Upper lobe of left lung (tissue), 4 donors: ENCODE results near the gene FANCF.

ENCODE experiments used
- EP300 ChIP-seq, 4 donors: sonication (generic); formaldehyde crosslinking; IDR thresholded peaks; one replicate each; pipeline ENCODE4 v1.5.1; 2017; ENCODE audit warnings: antibody characterized with exemption in 4 of 4, control low read depth in 2 of 4
- POLR2A ChIP-seq, 4 donors: fragments of 450-650 bp; IDR thresholded peaks; one replicate each; pipeline ENCODE4 v1.5.1; 2016 to 2017; ENCODE audit warnings: antibody characterized with exemption in 4 of 4, mild to moderate bottlenecking in 2 of 4
- POLR2AphosphoS5 ChIP-seq, 2 donors: sonication (generic); formaldehyde crosslinking; IDR thresholded peaks; one replicate each; pipeline ENCODE4 v1.5.1; 2017; ENCODE audit warnings: antibody characterized with exemption in 2 of 2
- TF ChIP-seq, protein P1 (sequence below), 6 experiments: fragments of 450-650 bp in 4 of 6; fragments of 200-600 bp in 2 of 6; sonication (generic) in 2 of 6; IDR thresholded peaks; one replicate each; pipeline ENCODE4 v1.5.1; 2016 to 2019; ENCODE audit warnings: antibody characterized with exemption in 6 of 6

DNA sequence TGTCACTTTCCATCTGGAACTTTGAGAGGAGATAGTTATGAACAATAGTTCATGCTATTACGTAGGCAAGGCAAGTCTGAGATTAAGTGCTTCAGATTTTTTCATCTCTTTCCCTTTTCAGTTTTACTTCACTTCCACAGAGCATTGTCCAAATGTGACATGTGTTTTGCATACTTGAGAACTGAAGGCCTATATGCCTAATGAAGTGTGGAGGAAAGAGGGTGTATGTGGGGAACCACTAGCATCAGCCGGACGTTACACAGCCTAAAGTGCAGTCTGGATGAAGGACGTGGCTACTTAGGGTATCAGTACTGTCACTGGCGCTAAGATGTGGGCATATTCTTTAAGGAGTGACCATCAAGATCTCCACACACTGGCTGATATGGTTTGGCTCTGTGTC, 26.2 kb downstream of the FANCF start:
- TF ChIP-seq, protein P1, sequence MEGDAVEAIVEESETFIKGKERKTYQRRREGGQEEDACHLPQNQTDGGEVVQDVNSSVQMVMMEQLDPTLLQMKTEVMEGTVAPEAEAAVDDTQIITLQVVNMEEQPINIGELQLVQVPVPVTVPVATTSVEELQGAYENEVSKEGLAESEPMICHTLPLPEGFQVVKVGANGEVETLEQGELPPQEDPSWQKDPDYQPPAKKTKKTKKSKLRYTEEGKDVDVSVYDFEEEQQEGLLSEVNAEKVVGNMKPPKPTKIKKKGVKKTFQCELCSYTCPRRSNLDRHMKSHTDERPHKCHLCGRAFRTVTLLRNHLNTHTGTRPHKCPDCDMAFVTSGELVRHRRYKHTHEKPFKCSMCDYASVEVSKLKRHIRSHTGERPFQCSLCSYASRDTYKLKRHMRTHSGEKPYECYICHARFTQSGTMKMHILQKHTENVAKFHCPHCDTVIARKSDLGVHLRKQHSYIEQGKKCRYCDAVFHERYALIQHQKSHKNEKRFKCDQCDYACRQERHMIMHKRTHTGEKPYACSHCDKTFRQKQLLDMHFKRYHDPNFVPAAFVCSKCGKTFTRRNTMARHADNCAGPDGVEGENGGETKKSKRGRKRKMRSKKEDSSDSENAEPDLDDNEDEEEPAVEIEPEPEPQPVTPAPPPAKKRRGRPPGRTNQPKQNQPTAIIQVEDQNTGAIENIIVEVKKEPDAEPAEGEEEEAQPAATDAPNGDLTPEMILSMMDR (IDR thresholded peaks at IDR 0.05) = no peak
- TF ChIP-seq POLR2AphosphoS5 (IDR thresholded peaks at IDR 0.05) (no peak), POLR2A (IDR thresholded peaks at IDR 0.05) (no peak), EP300 (IDR thresholded peaks at IDR 0.05) (no peak)
